HG03175 (cell line): Measurements from ENCODE around the gene IFI27L1.
"Not testable (repeated sequence)": the region's sequence is repeated elsewhere in the genome, so short reads cannot be mapped to it uniquely, and the experiment has no call there.

Experiments
- ATAC-seq: cut with Tn5 transposase; IDR thresholded peaks from one replicate; pipeline ENCODE4 v1.9.1; 2021; ENCODE audit warnings: mild to moderate bottlenecking, moderate library complexity; ENCODE audit not compliant: unreplicated experiment

IFI27L1 gene

DNA sequence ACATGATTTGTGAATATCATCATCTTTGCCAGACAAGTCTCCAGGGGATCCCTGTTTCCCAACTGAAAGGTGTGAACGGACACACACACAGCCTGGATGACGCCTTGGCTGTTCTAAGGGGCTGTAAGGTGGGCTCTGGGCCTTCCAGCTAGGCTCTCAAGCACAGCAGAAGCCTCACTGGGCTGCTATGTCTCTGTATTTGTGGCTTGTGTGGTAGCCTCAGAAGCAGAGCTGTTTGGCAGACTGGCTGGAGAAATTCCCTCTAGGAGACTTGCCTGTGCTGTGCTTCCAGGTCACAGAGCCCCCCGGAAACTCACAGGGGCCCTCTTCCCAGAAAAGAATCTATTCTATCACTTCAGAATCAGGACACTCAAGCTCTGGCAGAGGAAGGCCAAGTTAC, 33.5 kb upstream of the IFI27L1 start:
- ATAC-seq, result no peak

GRCh38 chr14:94048691-94049624, 32.2 kb upstream of the IFI27L1 start:
- ATAC-seq, result no peak

- no peak for ATAC-seq
These were observed 31.5 kb upstream of the IFI27L1 start for GRCh38 chr14:94049625-94050023.

GRCh38 chr14:94050231-94050880, 30.8 kb upstream of the IFI27L1 start:
- ATAC-seq, result no peak

- ATAC-seq, result no peak
These were observed 30.0 kb upstream of the IFI27L1 start for GRCh38 chr14:94051115-94051514.

DNA sequence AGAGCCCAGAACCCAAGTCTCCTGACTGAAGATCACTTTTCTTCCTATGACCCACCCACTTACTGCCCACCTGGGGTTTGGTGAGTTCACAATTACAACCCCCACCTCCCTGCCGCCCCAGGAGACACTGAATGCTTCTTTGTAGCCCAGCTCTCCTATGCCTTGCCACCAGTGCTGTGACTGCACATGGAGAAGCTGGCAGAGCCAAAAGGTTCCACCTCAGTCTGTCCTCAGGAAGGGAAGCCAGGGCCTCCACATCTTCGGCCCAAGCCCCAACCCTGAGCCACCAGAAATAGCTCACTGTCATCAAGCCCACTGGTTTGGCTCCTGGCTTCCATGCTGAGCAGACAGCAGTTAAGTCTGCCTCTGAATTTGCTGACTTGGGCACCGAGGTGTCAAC, 29.3 kb upstream of the IFI27L1 start:
- no peak for ATAC-seq

- ATAC-seq, result no peak
These were observed 28.9 kb upstream of the IFI27L1 start for GRCh38 chr14:94052199-94052598.

DNA sequence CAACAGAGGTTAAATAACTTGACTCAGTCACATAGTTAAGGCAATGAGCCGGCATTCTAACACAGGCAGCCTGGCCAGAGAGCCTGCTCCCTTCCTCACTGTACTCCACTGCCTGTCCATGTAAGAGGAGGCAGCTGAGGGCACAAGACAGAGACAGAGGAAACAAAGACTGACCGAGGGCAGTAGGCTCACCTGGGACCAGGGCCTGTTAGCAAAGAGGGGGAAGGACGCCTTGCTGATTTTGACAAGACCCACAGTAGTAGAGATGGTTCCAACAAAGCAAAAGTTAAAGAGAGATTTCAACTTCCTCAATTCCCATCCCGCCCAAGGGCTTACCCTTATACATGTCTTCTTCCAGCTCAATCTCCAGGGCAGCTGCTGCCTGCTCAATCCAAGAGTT, 28.4 kb upstream of the IFI27L1 start:
- ATAC-seq, result no peak

- no peak for ATAC-seq
These were observed 26.7 kb upstream of the IFI27L1 start for GRCh38 chr14:94054401-94054800.

DNA sequence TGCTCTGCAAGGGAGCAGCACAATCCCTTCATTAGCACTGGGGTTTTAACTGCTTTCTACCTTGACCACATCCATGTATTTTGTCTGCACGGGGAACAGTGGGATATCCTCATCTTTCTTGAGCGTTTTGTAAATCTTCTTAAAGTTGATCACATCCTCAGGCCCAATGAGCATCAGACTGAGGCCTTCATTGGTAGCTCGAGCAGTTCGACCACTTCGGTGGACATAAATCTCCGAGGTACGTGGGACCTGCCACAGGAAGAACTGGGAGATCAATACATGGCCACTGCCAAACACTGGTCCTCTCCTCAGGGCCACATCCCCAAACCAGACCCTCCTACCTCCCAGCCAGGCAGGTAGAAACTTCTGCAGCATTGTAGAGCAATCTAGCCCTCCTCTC, 26.2 kb upstream of the IFI27L1 start:
- no peak for ATAC-seq

DNA sequence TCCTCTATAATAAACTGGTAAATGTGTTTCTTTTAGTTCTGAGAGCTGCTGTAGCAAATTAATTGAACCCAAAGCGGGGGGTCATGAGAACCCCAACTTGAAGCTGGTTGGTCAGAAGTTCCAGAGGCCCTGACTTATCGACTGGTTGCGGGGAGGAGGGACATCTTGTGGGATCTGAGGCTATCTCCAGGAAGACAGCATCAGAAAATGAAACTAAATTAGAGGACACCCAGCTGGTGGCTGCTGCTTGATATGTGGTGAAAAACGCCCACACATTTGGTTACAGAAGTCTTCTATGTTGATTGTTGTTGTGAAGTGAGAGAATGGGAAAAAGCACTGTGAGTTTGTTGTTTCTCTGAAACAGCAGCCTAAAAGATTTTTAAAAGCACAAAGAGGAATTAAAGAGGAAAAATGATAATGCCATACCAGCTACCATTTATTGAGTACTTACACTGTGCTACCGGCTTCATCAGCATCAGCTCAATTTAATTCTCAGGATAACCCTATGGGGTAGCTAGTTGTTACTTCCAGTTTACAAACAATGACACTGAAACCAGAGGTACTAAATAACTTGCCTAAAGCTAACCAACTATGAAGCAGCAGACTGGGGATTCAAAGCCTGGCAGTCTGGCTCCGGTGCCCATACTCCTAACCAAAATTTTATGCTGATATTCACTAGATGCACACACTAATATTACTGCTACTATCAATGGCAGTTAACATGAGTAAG, 24.4 kb upstream of the IFI27L1 start:
- ATAC-seq, result peak; percentile 76

DNA sequence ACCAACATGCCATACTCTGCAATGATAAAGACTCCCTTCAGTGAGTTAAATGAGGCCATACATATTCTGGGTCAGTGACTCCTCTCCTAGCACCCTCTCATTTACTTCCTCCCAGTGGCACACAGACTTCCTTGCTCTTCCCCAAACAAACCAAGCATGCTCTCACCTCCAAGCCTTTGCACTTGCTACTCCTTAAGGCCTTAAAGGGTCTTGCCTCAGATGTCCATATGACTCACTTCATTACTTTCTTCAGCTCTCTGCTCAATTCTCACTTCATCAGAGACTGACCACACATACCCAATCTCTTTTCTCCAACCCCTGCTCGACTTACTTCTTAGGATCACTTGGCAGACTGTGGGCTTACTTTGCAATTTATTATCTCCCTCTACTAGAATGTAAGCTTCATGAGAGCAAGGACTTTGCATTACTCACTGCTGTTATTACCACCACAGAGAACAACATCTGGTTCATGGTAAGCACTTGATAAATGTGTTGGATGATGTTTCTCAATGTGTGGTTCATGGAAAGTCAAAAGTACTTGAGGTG, 22.9 kb upstream of the IFI27L1 start:
- no peak for ATAC-seq

DNA sequence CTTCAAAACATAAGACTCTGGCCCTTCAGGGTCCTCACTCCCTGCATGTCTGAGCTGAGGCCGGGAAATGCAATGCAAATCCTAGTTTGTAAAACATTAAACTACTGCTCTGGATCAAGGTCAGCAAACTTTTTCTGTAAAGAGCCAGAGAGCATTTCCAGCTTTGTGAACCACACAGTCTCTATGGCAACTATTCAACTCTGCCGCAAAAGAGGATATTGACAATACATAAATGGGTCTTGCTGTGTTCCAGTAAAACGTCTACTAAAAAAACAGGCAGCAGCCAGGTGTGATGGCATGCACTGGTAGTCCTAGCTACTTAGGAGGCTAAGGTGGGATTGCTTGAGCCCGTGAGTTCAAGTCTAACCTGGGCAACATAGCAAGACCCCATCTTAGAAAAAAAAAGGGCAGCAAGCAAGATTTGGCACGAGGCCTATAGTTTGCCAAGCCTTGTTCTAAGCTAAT, 22.4 kb upstream of the IFI27L1 start:
- ATAC-seq, result no peak

- no peak for ATAC-seq
These were observed 21.1 kb upstream of the IFI27L1 start for GRCh38 chr14:94059998-94060397.

- ATAC-seq, result no peak
These were observed 18.7 kb upstream of the IFI27L1 start for GRCh38 chr14:94062344-94062940.

DNA sequence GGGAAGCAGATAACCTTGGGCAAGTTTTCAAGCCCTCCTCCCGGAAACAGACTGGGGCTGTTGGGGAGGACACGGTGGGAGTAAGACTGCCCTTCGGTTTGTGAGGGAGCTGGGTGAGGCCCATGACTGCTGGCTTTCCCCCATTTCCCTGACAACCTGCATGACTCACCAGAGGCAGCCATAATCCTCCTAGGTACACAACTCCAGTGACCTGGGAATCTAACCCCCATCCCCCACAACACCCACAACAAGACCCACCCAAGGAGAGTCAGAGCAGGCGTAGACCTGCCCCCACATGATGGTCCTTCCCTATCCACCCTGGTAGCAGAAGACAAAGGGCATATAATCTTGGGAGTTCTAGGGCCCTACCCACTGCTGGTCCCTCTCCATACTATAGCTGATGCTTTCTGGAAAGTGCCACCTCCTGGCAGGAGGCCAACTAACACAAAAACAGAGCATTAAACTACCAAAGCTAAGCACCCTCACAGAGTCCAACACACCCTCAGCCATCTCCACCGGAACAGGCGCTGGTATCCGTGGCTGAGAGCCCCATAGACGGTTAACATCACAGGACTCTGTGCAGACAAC, 14.9 kb upstream of the IFI27L1 start:
- ATAC-seq, result no peak

GRCh38 chr14:94072076-94072475, 9.0 kb upstream of the IFI27L1 start:
- ATAC-seq, result not testable (repeated sequence)

- no peak for ATAC-seq
These were observed 6.6 kb upstream of the IFI27L1 start for GRCh38 chr14:94074534-94074933.

- no peak for ATAC-seq
These were observed 6.1 kb upstream of the IFI27L1 start for GRCh38 chr14:94075008-94075407.

DNA sequence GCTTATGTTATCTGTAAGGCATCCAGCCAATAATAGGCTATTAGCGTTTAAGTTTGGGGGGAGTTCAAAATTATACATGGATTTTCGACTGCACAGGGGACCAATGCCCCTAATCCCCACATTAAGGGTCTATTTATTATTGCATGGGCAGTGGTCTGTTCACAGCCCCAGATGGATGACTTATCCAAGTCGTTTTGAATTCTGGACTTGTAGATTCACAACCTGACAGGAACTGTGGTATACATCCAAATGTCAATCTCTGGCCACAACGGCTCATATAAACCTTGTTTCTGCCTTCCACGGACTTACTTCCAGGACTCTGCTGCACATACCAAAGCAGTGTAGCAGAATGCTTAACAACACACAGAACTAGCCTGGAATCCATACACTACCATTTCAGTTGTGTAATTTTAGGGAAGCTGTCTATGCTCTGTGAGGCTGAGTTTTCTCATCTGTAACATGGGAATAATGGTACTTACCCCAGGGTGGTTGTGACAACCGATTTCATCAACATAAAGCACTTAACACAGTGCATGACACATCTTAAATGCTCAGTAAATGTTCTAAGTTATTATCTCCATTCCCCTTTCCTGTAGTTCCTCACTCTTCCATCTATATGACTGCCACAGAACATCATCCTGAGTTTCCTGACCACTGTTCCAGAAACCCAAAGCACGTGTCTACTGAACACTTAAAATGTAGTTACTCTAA, 3.8 kb upstream of the IFI27L1 start:
- ATAC-seq, result no peak
